ENCODE results near the gene ASPG.

ASPG gene

DNA sequence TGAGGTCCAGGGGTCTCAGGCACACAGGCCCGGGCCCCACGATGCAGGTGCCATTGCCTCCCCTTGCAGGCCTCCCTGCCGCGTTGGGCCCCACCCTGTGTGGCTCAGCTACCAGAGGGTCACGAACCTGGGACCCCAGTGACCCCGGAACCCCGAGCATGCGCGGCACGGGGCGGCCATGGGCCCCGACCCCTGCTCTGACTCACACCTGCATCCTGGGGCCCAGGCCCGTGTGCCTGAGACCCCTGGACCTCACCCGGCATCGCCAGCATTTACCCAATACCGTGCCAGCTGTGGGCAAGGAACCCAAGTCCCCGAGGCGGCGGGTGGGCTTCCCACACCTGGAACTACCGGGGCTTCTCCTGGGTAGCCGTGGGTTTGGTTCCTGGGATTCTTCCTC, 78.0 kb downstream of the ASPG start:
- no peak for DNase-seq (ENCODE audit: low spot score)

DNA sequence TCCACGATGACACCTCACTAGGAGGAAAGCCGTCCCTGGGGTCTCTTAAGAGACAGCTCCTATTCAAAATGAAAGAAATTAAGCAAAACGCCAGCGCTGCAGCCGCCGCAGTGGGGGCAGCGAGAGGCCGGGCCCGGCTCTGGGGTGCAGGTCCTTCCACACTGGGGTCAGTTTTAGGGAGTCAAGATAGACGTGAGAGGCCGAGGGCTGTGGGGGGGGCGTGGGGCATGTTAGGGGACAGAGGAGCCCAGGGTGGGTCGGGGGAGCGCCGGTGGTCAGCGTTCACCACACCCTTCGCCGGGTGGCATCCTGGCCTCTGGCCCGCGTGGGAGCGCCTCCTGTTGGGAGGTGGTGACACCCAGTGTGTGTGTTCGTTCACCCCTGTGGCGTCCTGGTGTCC, 78.5 kb downstream of the ASPG start:
- DNase-seq (ENCODE audit: low spot score): no peak

- DNase-seq (ENCODE audit: low spot score): no peak
Observed at GRCh38 chr14:104164512-104164911, 79.0 kb downstream of the ASPG start.
